Psoas muscle (tissue), 8 donors: ENCODE measurements around the gene MTREX. TPM values are rescaled to one million over a fixed set of nuclear protein-coding genes. Genes with fewer than 3 reads are reported as not detected.

ENCODE experiments used
- ATAC-seq, 4 donors: fragments of 200-7000 bp; cut with Tn5 transposase; one replicate each; pipeline ENCODE4 v1.9.1; 2020; ENCODE audit warnings: moderate library complexity in 3 of 4, mild to moderate bottlenecking in 2 of 4
- DNase-seq, 2 donors: peaks; one replicate each; pipeline ENCODE4 v3.0.0-alpha.2; 2020
- H3K27ac ChIP-seq: fragments of 200-600 bp; one replicate; pipeline ENCODE4 v1.8.0; 2022
- H3K27me3 ChIP-seq, 3 donors: fragments of 200-600 bp in 1 of 3; one replicate each; pipeline versions ENCODE4 v1.6.1 to v1.8.0; 2013 to 2022; ENCODE audit warnings: low read length in 2 of 3, mild to moderate bottlenecking in 2 of 3, moderate library complexity in 1 of 3; ENCODE audit not compliant: insufficient read depth in 3 of 3
- H3K36me3 ChIP-seq, 2 donors: fragments of 200-600 bp in 1 of 2; one replicate each; pipeline versions ENCODE4 v1.6.1 to v1.8.0; 2013 to 2022; ENCODE audit warnings: low read depth in 1 of 2, mild to moderate bottlenecking in 1 of 2, moderate library complexity in 1 of 2; ENCODE audit not compliant: insufficient read depth in 1 of 2
- H3K4me1 ChIP-seq: fragments of 200-600 bp; one replicate; pipeline ENCODE4 v1.8.0; 2022
- H3K4me3 ChIP-seq: fragments of 200-600 bp; one replicate; pipeline ENCODE4 v1.8.0; 2022; ENCODE audit warnings: mild to moderate bottlenecking
- H3K9me3 ChIP-seq: fragments of 200-600 bp; one replicate; pipeline ENCODE4 v1.8.0; 2022
- WGBS, 3 donors: extraction: QIAGEN DNeasy Blood & Tissue Kit; methylation state at CpG; one replicate each; pipeline versions ENCODE4 v1.1.6 to v1.1.7; 2013; 5-methylcytosine and 5-hydroxymethylcytosine counted together
- intact Hi-C, 2 donors: fragments of 100-400 bp; cut with DNase I; formaldehyde crosslinking; loops; one replicate each; pipeline versions ENCODE4 v1.11.0 to v1.14.2; 2022
- polyA plus RNA-seq, 3 donors: library from polyadenylated mRNA; stranded (reverse); fragments of 200-250 nt; gene quantifications; one replicate each; pipeline ENCODE4 v1.2.3, GENCODE V29; 2013
- total RNA-seq, 4 donors: library from RNA; stranded (reverse); fragmentation: NEBNext Ultra II Directional in 2 of 4; extraction: Animal tissue kit (Norgen Biotek cat#: 25700) in 2 of 4; gene quantifications; one replicate each; pipeline versions ENCODE4 v1.2.1 to v1.2.4, GENCODE V29; 2021 to 2023
- TF ChIP-seq, protein P1 (sequence below): fragments of 200-600 bp; IDR thresholded peaks from one replicate; pipeline ENCODE4 v1.8.0; 2022; ENCODE audit warnings: antibody characterized with exemption
- donor health status: healthy with polysubstance abuse.
- donor health status: DM: no; HTN: no; CAD: no; lungs with moderate emphysema.
- donor health status: Bipolar disorder and iron deficiency.
- donor health status: healthy.
- donor health status: DM: yes; HTN: yes; CAD: no.
- donor health status: DM: no; HTN: no; CAD: no.
- donor health status: DM: no; HTN: no; CAD: no.
- donor health status: DM: yes; HTN: yes; CAD: no.

Gene MTREX
- total and polyA plus RNA-seq, 7 donors, result 26.7 to 79.4 (median 59.5) TPM

DNA sequence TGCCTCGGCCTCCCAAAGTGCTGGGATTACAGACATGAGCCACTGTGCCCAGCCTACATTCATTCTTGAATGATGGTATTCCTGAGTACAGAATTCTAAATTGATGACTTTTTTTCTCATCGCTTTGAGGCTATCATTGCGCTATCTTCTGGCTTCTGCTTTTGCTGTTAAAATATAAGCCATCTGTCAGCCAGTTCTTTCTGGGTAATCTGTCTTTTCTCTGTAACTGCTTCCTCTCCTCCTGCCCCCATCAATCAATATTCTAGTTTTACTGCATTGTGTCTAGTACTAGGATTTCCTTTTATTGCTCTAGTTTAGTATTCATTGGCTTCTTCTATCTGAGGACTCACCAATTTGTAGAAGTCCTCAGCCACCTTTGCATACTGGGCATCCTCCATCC lies 138.0 kb downstream of the MTREX start:
- 57 to 80% (median 58%) methylated on average over 3 of the region's 3 CpGs for WGBS, 3 donors
- Histone ChIP-seq H3K27me3 (no peaks in the 10 kb centered on the region), H3K27ac (no peak overlapping the region), H3K36me3 (peaks cover 0 to 9% of the 10 kb centered on the region in 2 donors), H3K4me3 (no peak overlapping the region), H3K9me3 (no peaks in the 10 kb centered on the region), H3K4me1 (peaks cover 41% of the 10 kb centered on the region)
- DNase-seq (no peak), ATAC-seq (no peak)
- intact Hi-C loops, result no loop called here
- TF ChIP-seq, protein P1, sequence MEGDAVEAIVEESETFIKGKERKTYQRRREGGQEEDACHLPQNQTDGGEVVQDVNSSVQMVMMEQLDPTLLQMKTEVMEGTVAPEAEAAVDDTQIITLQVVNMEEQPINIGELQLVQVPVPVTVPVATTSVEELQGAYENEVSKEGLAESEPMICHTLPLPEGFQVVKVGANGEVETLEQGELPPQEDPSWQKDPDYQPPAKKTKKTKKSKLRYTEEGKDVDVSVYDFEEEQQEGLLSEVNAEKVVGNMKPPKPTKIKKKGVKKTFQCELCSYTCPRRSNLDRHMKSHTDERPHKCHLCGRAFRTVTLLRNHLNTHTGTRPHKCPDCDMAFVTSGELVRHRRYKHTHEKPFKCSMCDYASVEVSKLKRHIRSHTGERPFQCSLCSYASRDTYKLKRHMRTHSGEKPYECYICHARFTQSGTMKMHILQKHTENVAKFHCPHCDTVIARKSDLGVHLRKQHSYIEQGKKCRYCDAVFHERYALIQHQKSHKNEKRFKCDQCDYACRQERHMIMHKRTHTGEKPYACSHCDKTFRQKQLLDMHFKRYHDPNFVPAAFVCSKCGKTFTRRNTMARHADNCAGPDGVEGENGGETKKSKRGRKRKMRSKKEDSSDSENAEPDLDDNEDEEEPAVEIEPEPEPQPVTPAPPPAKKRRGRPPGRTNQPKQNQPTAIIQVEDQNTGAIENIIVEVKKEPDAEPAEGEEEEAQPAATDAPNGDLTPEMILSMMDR, result no peak

DNA sequence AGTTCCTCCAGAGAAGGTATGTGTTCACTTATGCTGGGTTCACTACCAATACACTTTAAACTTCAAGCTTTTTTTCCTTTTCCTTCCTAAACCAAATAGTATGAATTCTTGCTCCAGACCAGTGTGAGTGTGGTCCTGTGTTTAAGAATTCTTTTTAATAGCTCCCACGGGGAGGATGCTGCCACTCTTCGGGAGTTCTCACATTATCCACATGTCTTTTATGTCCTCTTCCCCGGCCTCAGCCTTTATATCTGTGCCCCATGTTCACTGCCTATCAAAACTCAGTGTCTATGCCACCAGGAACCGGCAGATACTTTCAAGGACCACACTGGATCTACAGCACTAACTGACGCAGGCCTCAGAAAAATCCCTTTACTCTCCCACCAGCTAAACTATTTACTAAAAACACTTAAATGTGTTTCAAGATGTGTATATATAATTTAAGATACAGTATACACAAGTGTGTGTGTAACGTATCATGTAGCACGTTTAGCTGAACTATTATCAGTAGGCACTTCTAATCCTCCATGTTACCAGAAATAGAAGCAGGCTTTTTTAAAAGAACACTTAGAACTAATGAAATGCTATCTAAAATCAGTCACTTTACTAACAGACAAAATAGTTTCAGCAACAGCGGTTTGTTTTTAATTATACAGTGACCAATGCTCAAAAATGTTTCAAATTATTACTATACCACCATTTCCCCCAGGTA lies 139.0 kb downstream of the MTREX start:
- TF ChIP-seq, protein P1, result no peak
- Histone ChIP-seq H3K4me3 (peak overlapping the region; percentile 15), H3K27me3 (no peaks in the 10 kb centered on the region), H3K9me3 (no peaks in the 10 kb centered on the region), H3K4me1 (peaks cover 38% of the 10 kb centered on the region), H3K36me3 (peaks cover 0 to under 1% of the 10 kb centered on the region in 2 donors), H3K27ac (peak overlapping the region; percentile 63)
- WGBS, 3 donors, result 28 to 42% (median 32%) methylated on average over 8 of the region's 8 CpGs
- intact Hi-C loops, result no loop called here
- DNase-seq, result no peak
- ATAC-seq, result peak in 2 of 4 donors; percentile 18 to 22

DNA sequence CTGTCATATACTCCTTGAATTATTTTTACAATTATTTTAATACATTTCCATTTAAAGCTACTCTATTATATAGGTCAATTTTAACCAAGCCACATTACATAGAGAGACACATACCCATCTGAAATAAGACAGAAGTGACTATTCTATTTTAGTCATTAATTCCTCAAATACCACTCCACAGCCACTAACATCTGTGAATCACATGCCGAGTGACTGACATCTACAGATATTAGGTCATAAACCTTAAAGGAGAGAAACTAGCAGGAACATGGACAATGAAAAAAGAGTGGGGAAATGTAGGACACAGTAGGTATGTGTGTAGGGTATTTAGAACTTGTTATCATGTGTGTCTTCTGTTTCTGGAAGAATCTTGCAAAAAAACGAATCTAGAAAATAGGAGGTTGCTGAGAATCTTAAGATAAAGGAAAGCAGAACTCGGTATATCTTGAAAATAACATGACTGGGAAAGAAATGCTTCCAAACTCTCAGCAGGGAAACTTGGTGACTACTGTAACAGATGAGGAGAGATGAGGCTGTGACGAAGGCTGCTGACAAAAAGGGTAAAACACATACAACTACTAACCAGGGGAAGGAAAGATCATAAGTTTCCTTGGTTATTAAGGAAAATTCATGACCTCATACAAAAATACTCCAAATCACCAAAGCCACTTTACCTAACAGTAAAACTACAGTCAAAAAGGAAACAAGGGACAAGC lies 142.4 kb downstream of the MTREX start:
- H3K27me3 ChIP-seq, result no peaks in the 10 kb centered on the region
- intact Hi-C loops, result no loop called here
- H3K36me3 ChIP-seq, result no peaks in the 10 kb centered on the region
- no peaks in the 10 kb centered on the region for H3K9me3 ChIP-seq
- peaks cover 49% of the 10 kb centered on the region for H3K4me1 ChIP-seq
- WGBS, 3 donors, result 62 to 82% (median 69%) methylated on average over 4 of the region's 4 CpGs
- TF ChIP-seq, protein P1, result no peak
- H3K27ac ChIP-seq, result no peak overlapping the region
- ATAC-seq, result peak in 1 of 4 donors; percentile 5
- H3K4me3 ChIP-seq, result no peak overlapping the region
- DNase-seq, result no peak

DNA sequence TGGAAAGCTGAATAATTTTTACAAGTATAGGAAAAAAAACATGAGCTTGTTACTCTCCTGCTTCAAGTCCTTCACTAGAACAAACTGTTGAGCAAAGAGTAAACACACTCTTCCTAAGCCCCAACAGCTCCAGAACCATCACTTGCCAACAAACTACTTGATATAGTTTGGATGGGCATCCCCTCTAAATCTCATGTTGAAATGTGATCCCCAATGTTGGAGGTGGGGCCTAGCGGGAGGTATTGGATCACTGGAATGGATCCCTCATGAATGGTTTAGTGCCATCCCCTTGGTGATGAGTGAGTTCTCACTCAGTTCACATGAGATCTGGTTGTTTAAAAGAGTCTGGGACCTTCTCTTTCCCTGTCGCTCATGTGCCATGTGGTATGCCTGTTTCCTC lies 144.2 kb downstream of the MTREX start:
- no peaks in the 10 kb centered on the region for H3K27me3 ChIP-seq
- DNase-seq (no peak), ATAC-seq (peak in 1 of 4 donors; percentile 6)
- intact Hi-C loops, result no loop called here
- no peak overlapping the region for H3K27ac ChIP-seq
- H3K36me3 ChIP-seq, result no peaks in the 10 kb centered on the region
- H3K4me3 ChIP-seq, result no peak overlapping the region
- peaks cover 44% of the 10 kb centered on the region for H3K4me1 ChIP-seq
- no peaks in the 10 kb centered on the region for H3K9me3 ChIP-seq
- TF ChIP-seq, protein P1, result no peak
- 43 to 82% (median 46%) methylated on average over 2 of the region's 2 CpGs for WGBS, 3 donors
